Ovary (tissue), 9 donors: ENCODE measurements around the gene GANC. TPM values are rescaled to one million over a fixed set of nuclear protein-coding genes. Genes with fewer than 3 reads are reported as not detected.

Source experiments
- DNase-seq, 5 donors: peaks; one replicate each; pipeline ENCODE4 v3.0.0-alpha.2; 2019 to 2020
- H3K27ac ChIP-seq, 2 donors: fragments of 200-600 bp; one replicate each; pipeline versions ENCODE4 v1.5.1 to v1.8.0; 2019 to 2022
- H3K27me3 ChIP-seq: fragments of 200-600 bp; one replicate; pipeline ENCODE4 v1.8.0; 2022
- H3K36me3 ChIP-seq: fragments of 200-600 bp; sonication (generic); one replicate; pipeline ENCODE4 v1.5.1; 2019
- H3K4me1 ChIP-seq: one replicate; pipeline ENCODE4 v1.8.1; 2013; ENCODE audit warnings: mild to moderate bottlenecking, moderate library complexity; ENCODE audit not compliant: insufficient read depth
- H3K4me3 ChIP-seq: fragments of 200-600 bp; sonication (generic); one replicate; pipeline ENCODE4 v1.5.1; 2017
- H3K9me3 ChIP-seq, 2 donors: fragments of 200-600 bp in 1 of 2; sonication (generic) in 1 of 2; one replicate each; pipeline versions ENCODE4 v1.5.1 to v1.8.1; 2013 to 2019; ENCODE audit warnings: mild to moderate bottlenecking in 1 of 2, moderate library complexity in 1 of 2
- EP300 ChIP-seq: sonication (generic); formaldehyde crosslinking; IDR thresholded peaks from one replicate; pipeline ENCODE4 v1.6.1; 2017; ENCODE audit warnings: antibody characterized with exemption
- POLR2A ChIP-seq: fragments of 450-650 bp; IDR thresholded peaks from one replicate; pipeline ENCODE4 v1.6.1; 2017; ENCODE audit warnings: antibody characterized with exemption, mild to moderate bottlenecking, moderate library complexity
- WGBS, 3 donors: extraction: QIAGEN DNeasy Blood & Tissue Kit in 1 of 3; methylation state at CpG; one replicate each; pipeline versions ENCODE4 v1.1.5 to v1.1.7; 2013 to 2017; 5-methylcytosine and 5-hydroxymethylcytosine counted together
- intact Hi-C, 4 donors: fragments of 100-400 bp; cut with DNase I; formaldehyde crosslinking; loops; one replicate each; pipeline versions ENCODE4 v1.11.0 to v1.15.1; 2022 to 2023
- polyA plus RNA-seq, 2 donors: library from polyadenylated mRNA; stranded (reverse); fragments of 200-250 nt in 1 of 2; fragments of 350-450 nt in 1 of 2; fragmentation: Illumina TruSeq in 1 of 2; extraction: RNeasy Lipid Tissue Mini Kit (QIAGEN cat#74804) in 1 of 2; gene quantifications; one replicate each; pipeline ENCODE4 v1.2.3, GENCODE V29; 2013 to 2014
- total RNA-seq, 7 donors: library from RNA; depleted of rRNA in 2 of 7; stranded (reverse); fragments of >200 nt in 2 of 7; fragmentation: NEBNext Ultra II Directional in 3 of 7; extraction: Animal tissue kit (Norgen Biotek cat#: 25700) in 3 of 7; gene quantifications; one replicate each; pipeline versions ENCODE4 v1.1.0 to v1.2.4, GENCODE V29; 2016 to 2023
- TF ChIP-seq, protein P1 (sequence below), 3 donors: fragments of 450-650 bp in 2 of 3; fragments of 200-600 bp in 1 of 3; IDR thresholded peaks; one replicate each; pipeline versions ENCODE4 v1.5.1 to v1.8.0; 2016 to 2022; ENCODE audit warnings: antibody characterized with exemption in 3 of 3, mild to moderate bottlenecking in 1 of 3
- donor health status: DM: no; HTN: no; CAD: no; lungs with moderate emphysema.
- donor health status: DM: no; HTN: no; CAD: no.
- donor health status: Bipolar disorder and iron deficiency.
- donor health status: DM: yes; HTN: yes; CAD: no.
- donor health status: DM: no; HTN: no; CAD: no.
- donor health status: DM: yes; HTN: yes; CAD: no.

Gene GANC
- total and polyA plus RNA-seq, 9 donors: 10.0 to 31.5 (median 28.1) TPM

DNA sequence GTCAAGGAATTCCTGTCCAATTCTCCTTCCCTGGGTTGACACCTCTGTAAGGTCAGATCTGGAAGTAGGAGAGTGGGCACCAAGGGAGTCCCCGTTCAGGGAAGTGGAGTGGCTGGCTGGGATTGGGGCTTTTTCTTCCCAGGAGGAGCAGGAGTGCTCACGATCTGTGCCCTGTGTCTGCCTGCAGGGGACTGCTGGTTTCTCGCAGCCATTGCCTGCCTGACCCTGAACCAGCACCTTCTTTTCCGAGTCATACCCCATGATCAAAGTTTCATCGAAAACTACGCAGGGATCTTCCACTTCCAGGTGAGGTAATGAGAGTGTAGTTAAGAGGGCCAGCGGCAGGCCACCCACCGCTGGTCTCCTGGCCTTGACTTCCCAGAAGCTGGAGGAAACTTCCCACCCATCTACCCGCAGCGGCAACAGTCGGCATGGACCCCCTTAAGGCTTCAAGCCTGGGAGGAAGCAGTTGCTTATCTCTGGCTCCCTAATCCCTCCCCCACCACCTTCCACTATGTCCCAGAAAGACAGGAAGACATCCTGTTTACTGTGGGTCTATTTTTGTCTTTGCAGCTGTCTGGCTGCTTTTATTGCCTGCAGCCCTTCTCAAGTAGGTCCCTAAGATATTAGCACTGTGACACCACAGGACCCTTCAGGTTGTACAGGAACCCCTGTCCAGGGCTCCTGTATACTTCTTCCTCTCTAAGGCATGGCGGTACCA lies 113.1 kb downstream of the GANC start:
- DNase-seq: no peak
- no peaks in the 10 kb centered on the region for H3K9me3 ChIP-seq
- H3K27me3 ChIP-seq: no peaks in the 10 kb centered on the region
- intact Hi-C loops: no loop called here
- no peaks in the 10 kb centered on the region for H3K36me3 ChIP-seq
- WGBS, 3 donors: 43 to 61% (median 49%) methylated on average over 12 of the region's 12 CpGs
- H3K27ac ChIP-seq: no peak overlapping the region
- peaks cover 5% of the 10 kb centered on the region for H3K4me1 ChIP-seq
- TF ChIP-seq, protein P1, sequence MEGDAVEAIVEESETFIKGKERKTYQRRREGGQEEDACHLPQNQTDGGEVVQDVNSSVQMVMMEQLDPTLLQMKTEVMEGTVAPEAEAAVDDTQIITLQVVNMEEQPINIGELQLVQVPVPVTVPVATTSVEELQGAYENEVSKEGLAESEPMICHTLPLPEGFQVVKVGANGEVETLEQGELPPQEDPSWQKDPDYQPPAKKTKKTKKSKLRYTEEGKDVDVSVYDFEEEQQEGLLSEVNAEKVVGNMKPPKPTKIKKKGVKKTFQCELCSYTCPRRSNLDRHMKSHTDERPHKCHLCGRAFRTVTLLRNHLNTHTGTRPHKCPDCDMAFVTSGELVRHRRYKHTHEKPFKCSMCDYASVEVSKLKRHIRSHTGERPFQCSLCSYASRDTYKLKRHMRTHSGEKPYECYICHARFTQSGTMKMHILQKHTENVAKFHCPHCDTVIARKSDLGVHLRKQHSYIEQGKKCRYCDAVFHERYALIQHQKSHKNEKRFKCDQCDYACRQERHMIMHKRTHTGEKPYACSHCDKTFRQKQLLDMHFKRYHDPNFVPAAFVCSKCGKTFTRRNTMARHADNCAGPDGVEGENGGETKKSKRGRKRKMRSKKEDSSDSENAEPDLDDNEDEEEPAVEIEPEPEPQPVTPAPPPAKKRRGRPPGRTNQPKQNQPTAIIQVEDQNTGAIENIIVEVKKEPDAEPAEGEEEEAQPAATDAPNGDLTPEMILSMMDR (IDR thresholded peaks at IDR 0.05): no peak
- H3K4me3 ChIP-seq: no peak overlapping the region

DNA sequence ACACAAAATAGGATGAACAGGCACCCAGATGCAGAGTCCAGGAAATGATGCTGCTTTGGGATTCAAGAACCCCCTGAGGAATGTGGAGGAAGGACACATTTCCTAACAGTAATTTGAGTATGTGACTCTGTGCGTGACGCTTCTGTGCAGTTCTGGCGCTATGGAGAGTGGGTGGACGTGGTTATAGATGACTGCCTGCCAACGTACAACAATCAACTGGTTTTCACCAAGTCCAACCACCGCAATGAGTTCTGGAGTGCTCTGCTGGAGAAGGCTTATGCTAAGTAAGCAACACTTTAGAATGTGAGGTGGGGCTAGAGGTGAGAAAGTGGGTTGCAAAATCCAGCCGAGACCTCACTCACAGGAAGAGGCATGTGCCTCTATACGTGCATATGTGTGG lies 114.6 kb downstream of the GANC start:
- Histone ChIP-seq H3K4me1 (peaks cover 5% of the 10 kb centered on the region), H3K36me3 (no peaks in the 10 kb centered on the region), H3K27me3 (no peaks in the 10 kb centered on the region), H3K27ac (no peak overlapping the region), H3K4me3 (no peak overlapping the region), H3K9me3 (no peaks in the 10 kb centered on the region)
- no peak for TF ChIP-seq POLR2A
- TF ChIP-seq EP300: no peak
- TF ChIP-seq, protein P1 (IDR thresholded peaks at IDR 0.05): no peak
- intact Hi-C loops: no loop called here
- no peak for DNase-seq
- WGBS, 3 donors: 89 to 94% (median 91%) methylated on average over 8 of the region's 8 CpGs

GRCh38 chr15:42392309-42393024 lies 119.5 kb downstream of the GANC start:
- 84 to 88% (median 87%) methylated on average over 11 of the region's 11 CpGs for WGBS, 3 donors
- TF ChIP-seq POLR2A (no peak), EP300 (no peak)
- TF ChIP-seq, protein P1 (IDR thresholded peaks at IDR 0.05): no peak
- no peaks in the 10 kb centered on the region for H3K4me1 ChIP-seq
- H3K27me3 ChIP-seq: no peaks in the 10 kb centered on the region
- H3K36me3 ChIP-seq: no peaks in the 10 kb centered on the region
- no peak overlapping the region for H3K27ac ChIP-seq
- H3K9me3 ChIP-seq: no peaks in the 10 kb centered on the region
- DNase-seq: no peak
- intact Hi-C loops: no loop called here
- H3K4me3 ChIP-seq: no peak overlapping the region

DNA sequence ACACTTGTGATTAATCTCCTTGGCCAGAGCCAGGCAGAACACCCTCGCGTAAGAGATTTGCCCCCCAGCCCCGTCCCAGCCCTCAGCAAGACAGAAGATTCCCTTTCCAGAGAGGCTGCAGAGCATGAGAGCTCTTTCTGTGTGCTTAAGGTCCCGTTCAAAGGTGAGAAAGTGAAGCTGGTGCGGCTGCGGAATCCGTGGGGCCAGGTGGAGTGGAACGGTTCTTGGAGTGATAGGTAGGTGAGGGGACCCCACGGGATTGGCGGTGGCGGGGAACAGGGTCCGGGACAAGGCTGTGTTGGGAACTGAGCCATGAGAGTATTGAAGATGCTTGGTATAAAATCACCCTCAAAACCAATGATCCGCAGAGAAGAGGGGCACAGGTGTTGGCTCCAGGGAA lies 121.1 kb downstream of the GANC start:
- TF ChIP-seq POLR2A (no peak), EP300 (no peak)
- TF ChIP-seq, protein P1 (IDR thresholded peaks at IDR 0.05): no peak
- H3K27me3 ChIP-seq: no peaks in the 10 kb centered on the region
- WGBS, 3 donors: 83 to 85% (median 83%) methylated on average over 13 of the region's 13 CpGs
- intact Hi-C loops: no loop called here
- no peak overlapping the region for H3K4me3 ChIP-seq
- H3K9me3 ChIP-seq: no peaks in the 10 kb centered on the region
- DNase-seq: no peak
- no peak overlapping the region for H3K27ac ChIP-seq
- no peaks in the 10 kb centered on the region for H3K36me3 ChIP-seq
- no peaks in the 10 kb centered on the region for H3K4me1 ChIP-seq
